T-helper 2 cell treated with Interferon-gamma antibody and Interleukin-4, amounts not matched to agents 100 ng/mL and 5 ng/mL, for 36 hours (primary cell): ENCODE measurements around the gene TMEM235. TPM values are rescaled to one million over a fixed set of nuclear protein-coding genes. Genes with fewer than 3 reads are reported as not detected.

Experiments used
- intact Hi-C: fragments of 100-400 bp; cut with micrococcal nuclease; formaldehyde crosslinking; loops from one replicate; pipeline ENCODE4 v1.15.1; 2023
- total RNA-seq: library from RNA; stranded (reverse); gene quantifications from 2 replicates; pipeline ENCODE4 v1.2.3, GENCODE V29; 2022

TMEM235 gene
- total RNA-seq, result not detected in 2 replicates

- intact Hi-C loops, result no loop called here
Observed at GRCh38 chr17:78230996-78231935, at the start of gene TMEM235. Gene TMEM235 (plus strand): TSS chr17:78231631. CDS start chr17:78232024, 393 bp downstream.

- intact Hi-C loops, result loop anchor here (10.0 kb wide), 1 partner anchor 158 kb away; no protein-coding TSS in a partner anchor
Observed at GRCh38 chr17:78182504-78182903, 48.9 kb upstream of the TMEM235 start.

GRCh38 chr17:78183916-78184315 is 47.5 kb upstream of the TMEM235 start:
- intact Hi-C loops, result loop anchor here (10.0 kb wide), 1 partner anchor 159 kb away; no protein-coding TSS in a partner anchor

- intact Hi-C loops, result loop anchor here (10.0 kb wide), 1 partner anchor 160 kb away; no protein-coding TSS in a partner anchor
Observed at GRCh38 chr17:78184351-78184750, 47.1 kb upstream of the TMEM235 start.

GRCh38 chr17:78184868-78185267 is 46.6 kb upstream of the TMEM235 start:
- intact Hi-C loops, result loop anchor here (10.0 kb wide), 1 partner anchor 160 kb away; no protein-coding TSS in a partner anchor

- intact Hi-C loops, result loop anchor here (2.0 to 10.0 kb wide), 3 partner anchors 17 to 161 kb away; partner anchors contain the start of genes SYNGR2 and TMC8
Observed at GRCh38 chr17:78185981-78186691, 45.3 kb upstream of the TMEM235 start.

GRCh38 chr17:78186692-78187595 is 44.5 kb upstream of the TMEM235 start, which contains the start of the genes AFMID and TK1:
Gene AFMID (plus strand): TSS chr17:78187362. CDS start chr17:78187371, 9 bp downstream.
Gene TK1 (minus strand): TSS chr17:78187052. CDS start chr17:78186994, 58 bp downstream.
- intact Hi-C loops, result loop anchor here (1.0 to 10.0 kb wide), 4 partner anchors 18 to 162 kb away; partner anchors contain the start of genes SYNGR2 and TMC8

GRCh38 chr17:78196716-78197115 is 34.7 kb upstream of the TMEM235 start:
- intact Hi-C loops, result no loop called here

- intact Hi-C loops, result no loop called here
Observed at GRCh38 chr17:78197147-78197832, 34.1 kb upstream of the TMEM235 start.

- intact Hi-C loops, result no loop called here
Observed at GRCh38 chr17:78200451-78200850, 31.0 kb upstream of the TMEM235 start.

GRCh38 chr17:78202666-78203065 is 28.8 kb upstream of the TMEM235 start:
- intact Hi-C loops, result no loop called here

- intact Hi-C loops, result no loop called here
Observed at GRCh38 chr17:78204387-78205123, 26.9 kb upstream of the TMEM235 start.

- intact Hi-C loops, result no loop called here
Observed at GRCh38 chr17:78205124-78205775, 26.2 kb upstream of the TMEM235 start.

- intact Hi-C loops, result no loop called here
Observed at GRCh38 chr17:78206298-78206697, 25.1 kb upstream of the TMEM235 start.

GRCh38 chr17:78208486-78208885 is 22.9 kb upstream of the TMEM235 start:
- intact Hi-C loops, result no loop called here

GRCh38 chr17:78210111-78210510 is 21.3 kb upstream of the TMEM235 start:
- intact Hi-C loops, result no loop called here

GRCh38 chr17:78211032-78211431 is 20.4 kb upstream of the TMEM235 start:
- intact Hi-C loops, result no loop called here

GRCh38 chr17:78214016-78214705 is 17.3 kb upstream of the TMEM235 start, which contains the start of gene BIRC5:
Gene BIRC5 (plus strand): TSS chr17:78214253. CDS start chr17:78214317, 64 bp downstream.
- intact Hi-C loops, result loop anchor here (1.0 kb wide), 1 partner anchor 74 kb away; no protein-coding TSS in a partner anchor
